HUES6 (cell line): ENCODE data around the gene ATOX1.

ENCODE experiments used
- H3K27ac ChIP-seq: 2 replicates; pipeline ENCODE4 v1.7.0; 2013; ENCODE audit warnings: low read depth, mild to moderate bottlenecking, low read length, inconsistent platforms
- H3K27me3 ChIP-seq: 2 replicates; pipeline ENCODE4 v1.6.1; 2013; ENCODE audit warnings: low read length; ENCODE audit not compliant: control insufficient read depth, insufficient read depth
- H3K36me3 ChIP-seq: 2 replicates; pipeline ENCODE4 v1.6.1; 2013; ENCODE audit warnings: low read length; ENCODE audit not compliant: control insufficient read depth, insufficient read depth
- H3K4me1 ChIP-seq: 2 replicates; pipeline ENCODE4 v1.6.1; 2013; ENCODE audit warnings: low read length; ENCODE audit not compliant: control insufficient read depth, insufficient read depth
- H3K4me3 ChIP-seq: 2 replicates; pipeline ENCODE4 v1.5.1; 2013; ENCODE audit warnings: low read depth, low read length
- H3K9ac ChIP-seq: one replicate; pipeline ENCODE4 v1.6.1; 2013; ENCODE audit warnings: mild to moderate bottlenecking, low read length
- H3K9me3 ChIP-seq: 2 replicates; pipeline ENCODE4 v1.6.1; 2013; ENCODE audit warnings: low read depth, low read length; ENCODE audit not compliant: control insufficient read depth, insufficient read depth

The ATOX1 gene

GRCh38 chr5:151781201-151781600, 22.8 kb upstream of the ATOX1 start:
- peaks cover 47% of the 10 kb centered on the region for H3K4me1 ChIP-seq
- H3K4me3 ChIP-seq = no peak overlapping the region
- H3K27me3 ChIP-seq = no peaks in the 10 kb centered on the region
- H3K9me3 ChIP-seq = no peaks in the 10 kb centered on the region
- H3K27ac ChIP-seq = no peak overlapping the region
- peaks cover 22% of the 10 kb centered on the region for H3K36me3 ChIP-seq
- no peak overlapping the region for H3K9ac ChIP-seq

GRCh38 chr5:151780348-151780747, 21.9 kb upstream of the ATOX1 start:
- Histone ChIP-seq H3K9ac (no peak overlapping the region), H3K4me1 (peaks cover 50% of the 10 kb centered on the region), H3K27ac (no peak overlapping the region), H3K36me3 (peaks cover 24% of the 10 kb centered on the region), H3K9me3 (no peaks in the 10 kb centered on the region), H3K27me3 (no peaks in the 10 kb centered on the region), H3K4me3 (no peak overlapping the region)

GRCh38 chr5:151779531-151780125, 21.2 kb upstream of the ATOX1 start:
- no peaks in the 10 kb centered on the region for H3K27me3 ChIP-seq
- H3K36me3 ChIP-seq = peaks cover 24% of the 10 kb centered on the region
- no peaks in the 10 kb centered on the region for H3K9me3 ChIP-seq
- H3K27ac ChIP-seq = no peak overlapping the region
- H3K4me1 ChIP-seq = peaks cover 53% of the 10 kb centered on the region
- H3K9ac ChIP-seq = no peak overlapping the region
- no peak overlapping the region; the same call in 1 of the 2 replicates for H3K4me3 ChIP-seq

DNA sequence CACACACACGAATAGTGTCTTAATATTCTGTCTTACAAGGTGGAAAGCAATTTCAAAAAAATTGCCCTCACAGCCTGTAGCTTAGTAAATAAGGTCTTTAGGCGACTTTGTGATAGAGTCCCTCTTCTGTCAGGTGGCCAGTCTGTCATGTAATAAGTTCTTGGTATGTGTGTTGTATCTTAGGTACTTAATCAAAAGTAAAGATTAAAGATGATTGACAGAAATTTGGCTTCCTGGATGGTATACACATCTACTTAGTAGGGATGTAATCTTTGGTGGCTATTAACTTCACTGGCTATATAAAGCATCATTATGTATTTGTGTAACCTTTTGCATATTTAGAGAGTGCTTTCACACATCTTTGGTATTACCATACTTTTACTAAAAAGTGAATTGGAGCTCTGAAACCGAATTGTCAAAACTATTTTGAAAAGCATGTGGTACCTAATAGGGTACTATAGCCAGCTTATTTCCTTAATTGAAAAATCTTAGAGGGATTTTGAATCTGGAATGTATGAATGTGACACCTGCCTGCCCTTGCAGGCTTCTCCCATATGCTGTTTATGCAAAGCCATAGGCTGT, 16.7 kb upstream of the ATOX1 start:
- no peak overlapping the region for H3K9ac ChIP-seq
- H3K36me3 ChIP-seq = peaks cover 24% of the 10 kb centered on the region
- H3K27ac ChIP-seq = no peak overlapping the region

GRCh38 chr5:151773951-151774350, 15.5 kb upstream of the ATOX1 start:
- no peaks in the 10 kb centered on the region for H3K27me3 ChIP-seq
- no peak overlapping the region for H3K27ac ChIP-seq
- peak overlapping the region; percentile 88 for H3K4me3 ChIP-seq
- no peaks in the 10 kb centered on the region for H3K9me3 ChIP-seq
- peaks cover 13% of the 10 kb centered on the region for H3K4me1 ChIP-seq
- peak overlapping the region; percentile 52 for H3K9ac ChIP-seq
- H3K36me3 ChIP-seq = peaks cover 20% of the 10 kb centered on the region

More for the DNA sequence above, 16.7 kb upstream of the ATOX1 start:
- no peaks in the 10 kb centered on the region for H3K27me3 ChIP-seq
- H3K9me3 ChIP-seq = no peaks in the 10 kb centered on the region
- peaks cover 25% of the 10 kb centered on the region for H3K4me1 ChIP-seq
- H3K4me3 ChIP-seq = peak overlapping the region; percentile 88

GRCh38 chr5:151772846-151773561, 14.6 kb upstream of the ATOX1 start:
- H3K4me3 ChIP-seq = peak overlapping the region; percentile 88
- H3K27me3 ChIP-seq = no peaks in the 10 kb centered on the region
- H3K4me1 ChIP-seq = peaks cover 11% of the 10 kb centered on the region
- H3K27ac ChIP-seq = peak overlapping the region; percentile 92; the same call in 1 of the 2 replicates
- peaks cover 18% of the 10 kb centered on the region for H3K36me3 ChIP-seq
- H3K9ac ChIP-seq = peak overlapping the region; percentile 97
- H3K9me3 ChIP-seq = no peaks in the 10 kb centered on the region

DNA sequence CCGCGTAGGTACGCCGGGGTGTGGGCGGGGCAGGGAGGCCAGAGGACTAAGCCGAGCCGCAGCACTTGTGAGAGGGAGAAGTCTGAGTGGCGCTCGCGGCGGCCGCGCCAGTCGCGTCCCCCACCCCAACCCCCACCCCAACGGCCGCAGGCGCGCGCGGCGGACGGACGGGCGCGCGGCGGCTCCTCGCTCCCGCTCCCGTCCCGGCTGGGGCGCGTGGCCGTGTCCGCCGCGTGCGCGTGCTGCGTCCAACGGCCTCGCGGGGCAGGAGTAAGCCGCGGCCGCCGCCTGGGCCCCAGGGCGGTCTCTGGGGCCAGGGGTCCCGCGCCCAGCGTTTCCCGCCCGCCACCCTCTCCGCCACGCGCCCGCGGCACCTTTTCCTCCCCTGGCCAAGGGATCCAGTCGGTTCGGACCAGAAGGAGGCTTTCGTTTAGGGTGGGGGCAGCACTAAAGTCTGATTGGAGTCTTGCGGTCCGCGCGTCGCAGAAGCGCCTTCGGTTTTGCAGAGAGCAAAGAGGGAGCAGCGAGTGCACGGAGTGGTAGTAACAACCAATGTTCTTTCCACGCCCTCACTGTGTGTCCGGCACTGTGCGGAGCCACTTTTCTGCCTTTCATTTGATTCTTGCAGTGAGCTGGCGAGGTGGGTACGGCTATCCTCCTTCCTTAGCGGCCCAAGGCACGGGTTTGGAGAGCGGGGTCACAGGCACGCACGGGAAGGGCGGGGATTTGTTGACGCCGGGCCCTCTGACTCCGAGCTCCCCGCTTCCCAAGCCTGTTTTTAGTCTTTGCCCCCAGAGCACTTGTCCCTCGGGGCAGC, 13.8 kb upstream of the ATOX1 start:
- H3K9me3 ChIP-seq = no peaks in the 10 kb centered on the region
- peak overlapping the region; percentile 97 for H3K9ac ChIP-seq
- H3K36me3 ChIP-seq = peaks cover 10% of the 10 kb centered on the region
- no peaks in the 10 kb centered on the region for H3K27me3 ChIP-seq
- peak overlapping the region; percentile 88 for H3K4me3 ChIP-seq
- H3K27ac ChIP-seq = peak overlapping the region; percentile 92; the same call in 1 of the 2 replicates
- peaks cover 11% of the 10 kb centered on the region for H3K4me1 ChIP-seq

GRCh38 chr5:151771259-151772028, 13.0 kb upstream of the ATOX1 start, which contains the start of gene G3BP1:
Gene G3BP1 (plus strand): TSS chr5:151771954. CDS start chr5:151786621, 14,667 bp downstream.
- Histone ChIP-seq H3K9me3 (no peaks in the 10 kb centered on the region), H3K27me3 (no peaks in the 10 kb centered on the region), H3K4me1 (peaks cover 11% of the 10 kb centered on the region), H3K27ac (peak within 1 kb of the TSS; percentile 97), H3K4me3 (peak within 1 kb of the TSS; percentile 88), H3K9ac (peak within 1 kb of the TSS; percentile 97), H3K36me3 (peaks cover 4% of the 10 kb centered on the region; the same call in 1 of the 2 replicates)

DNA sequence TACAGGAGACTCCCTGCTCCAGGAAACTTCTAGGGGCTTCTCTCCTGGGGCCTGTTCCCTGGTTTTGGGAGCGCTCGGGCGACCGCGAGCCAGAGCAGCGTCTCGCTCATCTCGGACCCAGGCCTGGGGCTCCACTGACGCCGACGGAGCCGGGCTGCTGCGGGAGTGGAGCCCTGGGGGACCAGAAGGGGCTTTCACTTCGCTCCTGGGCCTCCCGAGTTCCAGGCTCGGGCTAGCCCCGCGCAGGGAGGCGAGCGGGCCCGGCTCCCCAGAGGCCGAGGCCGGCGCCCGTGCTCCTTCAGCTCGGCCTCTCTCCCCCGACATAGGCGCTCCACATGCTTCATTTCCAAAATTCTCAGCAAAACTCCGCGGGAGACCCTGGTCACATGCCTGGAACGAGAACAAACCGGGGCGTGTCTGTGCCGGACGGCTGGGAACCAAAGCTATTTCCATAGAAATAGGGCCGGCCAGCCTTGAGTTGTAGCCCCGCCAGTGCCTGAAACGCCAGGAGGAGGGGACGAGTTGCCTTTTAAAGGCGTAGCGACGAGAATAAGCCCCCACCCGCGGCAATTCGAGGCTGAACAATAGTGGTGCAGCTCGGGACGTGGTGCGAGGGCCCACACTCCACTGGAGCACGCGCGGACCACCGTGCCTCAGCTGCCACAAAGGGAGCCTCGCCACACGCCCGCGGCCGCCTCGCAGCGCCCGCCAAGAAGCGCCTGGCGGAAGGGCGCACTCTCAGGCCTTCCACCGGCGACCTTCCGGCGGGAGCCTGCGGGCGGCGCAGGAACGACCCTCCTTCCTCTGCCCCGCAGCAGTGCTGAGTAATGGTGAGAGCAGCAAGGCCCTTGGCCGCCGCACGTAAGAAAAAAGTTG, 12.2 kb upstream of the ATOX1 start:
- Histone ChIP-seq H3K9me3 (no peaks in the 10 kb centered on the region), H3K4me1 (peaks cover 10% of the 10 kb centered on the region), H3K27me3 (no peaks in the 10 kb centered on the region), H3K9ac (peak overlapping the region; percentile 92), H3K36me3 (no peaks in the 10 kb centered on the region), H3K4me3 (peak overlapping the region; percentile 74), H3K27ac (peak overlapping the region; percentile 97)
